Calu3 (cell line): ENCODE data around the gene MAT2A. TPM values are rescaled to one million over a fixed set of nuclear protein-coding genes. Genes with fewer than 3 reads are reported as not detected.

Source experiments
- BruUV-seq: library from RNA; stranded (reverse); fragments of 400-500 nt; replicated peaks from 2 replicates; lab custom pipeline; 2021; lab: Mats Ljungman, UMichigan
- CTCF ChIA-PET: fragments of 300-600 bp; sonication (Branson Sonifier 250); formaldehyde crosslinking; loops from one replicate; lab custom pipeline; 2022; ENCODE audit warnings: antibody characterized with exemption; lab: Charles Lee
- DNase-seq: peaks from one replicate; pipeline ENCODE4 v3.0.0; 2022
- H3K27ac Mint-ChIP-seq: one replicate; pipeline ENCODE4 v1.8.0; 2022; ENCODE audit warnings: mixed read lengths; ENCODE audit not compliant: unreplicated experiment
- H3K27me3 Mint-ChIP-seq: one replicate; pipeline ENCODE4 v1.8.0; 2022; ENCODE audit warnings: mixed read lengths; ENCODE audit not compliant: unreplicated experiment
- H3K36me3 Mint-ChIP-seq: one replicate; pipeline ENCODE4 v1.8.0; 2022; ENCODE audit warnings: mild to moderate bottlenecking, moderate library complexity, mixed read lengths; ENCODE audit not compliant: insufficient read depth, unreplicated experiment
- H3K4me1 Mint-ChIP-seq: one replicate; pipeline ENCODE4 v1.8.0; 2022; ENCODE audit warnings: mild to moderate bottlenecking, low read depth, mixed read lengths; ENCODE audit not compliant: unreplicated experiment
- H3K4me3 Mint-ChIP-seq: one replicate; pipeline ENCODE4 v1.8.0; 2022; ENCODE audit warnings: mild to moderate bottlenecking, low read depth, moderate library complexity, mixed read lengths; ENCODE audit not compliant: unreplicated experiment
- H3K9me3 Mint-ChIP-seq: one replicate; pipeline ENCODE4 v1.8.0; 2022; ENCODE audit warnings: low read depth, mixed read lengths; ENCODE audit not compliant: unreplicated experiment
- intact Hi-C: fragments of 100-400 bp; cut with micrococcal nuclease; formaldehyde crosslinking; loops from one replicate; pipeline ENCODE4 v1.10.0; 2022; ENCODE audit not compliant: unreplicated experiment
- total RNA-seq: library from RNA; stranded (reverse); gene quantifications from 2 replicates; pipeline ENCODE4 v1.2.3, GENCODE V29; 2022
- TF ChIP-seq, protein P1 (sequence below): fragments of 200-600 bp; IDR thresholded peaks from one replicate; pipeline ENCODE4 v1.8.0; 2022; ENCODE audit warnings: antibody characterized with exemption; ENCODE audit not compliant: unreplicated experiment

MAT2A gene
- total RNA-seq, 1 experiment from 2014 or later, result 387 TPM

DNA sequence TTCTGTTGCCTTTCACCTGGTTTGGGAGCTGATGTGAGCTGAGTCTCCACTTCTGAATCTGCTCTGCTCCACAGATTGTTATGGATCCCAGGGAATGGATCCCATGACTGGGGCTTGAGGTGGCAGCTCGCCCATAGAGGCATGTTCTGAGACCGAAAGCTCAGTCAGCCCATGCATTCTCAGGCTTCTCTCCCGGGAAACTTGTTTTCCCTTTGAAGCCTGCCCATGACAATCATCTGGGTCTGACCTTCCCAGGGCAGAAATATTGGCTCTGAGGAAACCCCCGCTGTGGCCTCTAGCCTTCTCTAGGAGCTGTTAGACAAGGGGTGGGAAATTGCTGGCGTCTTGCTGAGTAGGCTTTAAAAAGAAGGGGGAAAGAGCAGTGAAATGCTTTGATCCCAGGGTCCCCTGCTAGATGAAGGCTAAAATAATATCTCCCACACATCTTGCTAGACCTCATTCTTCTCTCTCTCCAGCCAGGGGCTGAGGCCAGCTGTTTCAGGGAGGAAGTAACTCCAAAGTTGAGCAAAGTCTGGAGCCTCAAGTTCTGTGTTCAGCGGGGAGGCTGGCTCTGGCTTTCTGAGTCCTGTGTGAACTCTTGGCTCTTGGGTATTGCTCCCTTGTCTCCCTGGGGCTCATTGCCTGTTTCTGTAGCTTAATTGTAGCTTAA is 40.4 kb downstream of the MAT2A start:
- Mint-ChIP-seq H3K27ac (no peak overlapping the region), H3K9me3 (no peaks in the 10 kb centered on the region), H3K4me1 (peaks cover 19% of the 10 kb centered on the region), H3K36me3 (peaks cover 27% of the 10 kb centered on the region), H3K4me3 (no peak overlapping the region), H3K27me3 (no peaks in the 10 kb centered on the region)
- BruUV-seq, result no TSS peak
- intact Hi-C loops, result no loop called here
- TF ChIP-seq, protein P1, sequence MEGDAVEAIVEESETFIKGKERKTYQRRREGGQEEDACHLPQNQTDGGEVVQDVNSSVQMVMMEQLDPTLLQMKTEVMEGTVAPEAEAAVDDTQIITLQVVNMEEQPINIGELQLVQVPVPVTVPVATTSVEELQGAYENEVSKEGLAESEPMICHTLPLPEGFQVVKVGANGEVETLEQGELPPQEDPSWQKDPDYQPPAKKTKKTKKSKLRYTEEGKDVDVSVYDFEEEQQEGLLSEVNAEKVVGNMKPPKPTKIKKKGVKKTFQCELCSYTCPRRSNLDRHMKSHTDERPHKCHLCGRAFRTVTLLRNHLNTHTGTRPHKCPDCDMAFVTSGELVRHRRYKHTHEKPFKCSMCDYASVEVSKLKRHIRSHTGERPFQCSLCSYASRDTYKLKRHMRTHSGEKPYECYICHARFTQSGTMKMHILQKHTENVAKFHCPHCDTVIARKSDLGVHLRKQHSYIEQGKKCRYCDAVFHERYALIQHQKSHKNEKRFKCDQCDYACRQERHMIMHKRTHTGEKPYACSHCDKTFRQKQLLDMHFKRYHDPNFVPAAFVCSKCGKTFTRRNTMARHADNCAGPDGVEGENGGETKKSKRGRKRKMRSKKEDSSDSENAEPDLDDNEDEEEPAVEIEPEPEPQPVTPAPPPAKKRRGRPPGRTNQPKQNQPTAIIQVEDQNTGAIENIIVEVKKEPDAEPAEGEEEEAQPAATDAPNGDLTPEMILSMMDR, result no peak
- CTCF ChIA-PET, result no interaction called here
- DNase-seq, result no peak

DNA sequence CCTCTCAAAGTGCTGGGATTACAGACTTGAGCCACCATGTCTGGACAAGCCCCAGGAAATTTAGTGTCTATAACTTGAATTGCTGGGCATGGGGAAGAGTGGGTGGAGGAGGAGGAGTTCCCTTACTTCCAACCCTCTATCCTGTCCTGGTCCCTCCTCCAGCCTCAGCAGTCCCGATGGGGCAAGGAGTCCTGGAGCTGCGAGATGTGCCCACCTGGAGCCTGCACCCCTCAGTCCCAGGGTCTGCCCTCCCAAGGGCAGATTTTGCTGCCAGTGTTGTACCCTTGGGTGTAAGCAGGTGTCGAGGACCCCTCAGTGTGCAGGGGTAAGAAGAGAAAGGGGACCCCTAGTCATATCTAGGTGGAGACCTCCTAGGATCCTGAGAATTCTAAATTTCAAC is 41.2 kb downstream of the MAT2A start:
- DNase-seq, result no peak
- CTCF ChIA-PET, result no interaction called here
- Mint-ChIP-seq H3K4me3 (no peak overlapping the region), H3K4me1 (peaks cover 24% of the 10 kb centered on the region), H3K27me3 (no peaks in the 10 kb centered on the region), H3K27ac (no peak overlapping the region), H3K9me3 (no peaks in the 10 kb centered on the region), H3K36me3 (peaks cover 27% of the 10 kb centered on the region)
- intact Hi-C loops, result no loop called here
- TF ChIP-seq, protein P1, result no peak
- no TSS peak for BruUV-seq

DNA sequence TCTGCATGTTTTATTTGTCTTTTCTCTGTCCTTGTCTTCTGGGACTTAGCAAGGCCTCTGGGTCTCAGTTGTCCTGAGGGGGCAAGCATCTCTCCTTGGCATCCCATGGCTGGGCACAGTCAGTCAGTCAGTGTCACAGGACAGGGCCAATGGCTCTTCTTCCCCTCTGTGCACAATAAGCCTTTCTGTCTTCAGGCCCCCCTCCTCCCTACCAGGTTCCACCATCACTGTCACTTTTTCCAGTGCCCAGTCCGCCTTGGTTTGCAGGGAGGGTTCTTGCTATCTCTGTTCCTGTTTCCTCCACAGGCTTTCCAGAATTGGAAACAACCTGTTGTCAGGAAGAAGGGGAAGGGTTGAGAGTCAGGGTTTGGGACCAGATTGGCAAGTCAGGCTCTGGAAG is 43.5 kb downstream of the MAT2A start:
- intact Hi-C loops, result no loop called here
- H3K9me3 Mint-ChIP-seq, result no peaks in the 10 kb centered on the region
- no peak for DNase-seq
- H3K4me1 Mint-ChIP-seq, result peaks cover 33% of the 10 kb centered on the region
- no TSS peak for BruUV-seq
- peaks cover 22% of the 10 kb centered on the region for H3K36me3 Mint-ChIP-seq
- no peak overlapping the region for H3K27ac Mint-ChIP-seq
- H3K4me3 Mint-ChIP-seq, result no peak overlapping the region
- CTCF ChIA-PET, result no interaction called here
- H3K27me3 Mint-ChIP-seq, result no peaks in the 10 kb centered on the region
- TF ChIP-seq, protein P1, result no peak

DNA sequence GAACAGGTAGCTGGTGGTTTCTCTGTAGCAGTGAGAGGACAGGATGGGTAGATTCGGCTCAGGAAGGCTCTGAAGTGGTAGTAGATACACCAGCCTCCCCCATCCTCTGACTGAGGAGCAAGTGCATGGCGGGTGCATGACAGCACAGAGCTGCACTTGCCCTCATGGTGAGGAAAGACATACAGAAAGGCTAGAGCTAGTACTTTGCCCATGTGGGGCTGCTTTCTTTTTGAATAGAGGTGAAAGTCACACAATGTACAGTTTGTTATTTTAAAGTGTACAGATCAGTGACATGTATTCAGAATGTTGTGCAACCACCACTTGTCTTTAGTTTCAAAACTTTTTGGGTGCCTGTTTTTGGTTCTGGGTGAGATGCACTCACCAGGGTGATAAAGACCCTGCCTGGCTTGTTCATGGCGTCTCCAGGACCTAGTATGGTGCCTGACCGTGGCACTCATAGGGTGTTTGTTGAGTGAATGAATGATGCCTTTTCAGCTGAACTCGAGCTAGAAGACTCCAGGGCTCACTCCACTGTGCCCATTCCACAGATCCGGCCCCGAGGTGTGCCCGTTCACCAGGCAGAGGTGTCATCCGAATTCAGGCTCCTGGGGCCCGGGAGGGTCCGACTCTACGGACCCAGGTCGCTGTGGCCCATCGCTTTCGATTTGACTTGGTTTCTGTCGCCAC is 44.8 kb downstream of the MAT2A start:
- no TSS peak for BruUV-seq
- Mint-ChIP-seq H3K9me3 (no peaks in the 10 kb centered on the region), H3K4me1 (peaks cover 24% of the 10 kb centered on the region), H3K4me3 (peak overlapping the region; percentile 14), H3K27ac (no peak overlapping the region), H3K27me3 (no peaks in the 10 kb centered on the region), H3K36me3 (peaks cover 11% of the 10 kb centered on the region)
- CTCF ChIA-PET, result interaction anchor here (0.5 to 0.6 kb wide), 2 partner anchors 15 to 219 kb away, joined by 3 read pairs; no protein-coding TSS in a partner anchor
- TF ChIP-seq, protein P1, result no peak
- no peak for DNase-seq
- intact Hi-C loops, result no loop called here
